Measurements from ENCODE around the gene OSTF1.

OSTF1 gene

DNA sequence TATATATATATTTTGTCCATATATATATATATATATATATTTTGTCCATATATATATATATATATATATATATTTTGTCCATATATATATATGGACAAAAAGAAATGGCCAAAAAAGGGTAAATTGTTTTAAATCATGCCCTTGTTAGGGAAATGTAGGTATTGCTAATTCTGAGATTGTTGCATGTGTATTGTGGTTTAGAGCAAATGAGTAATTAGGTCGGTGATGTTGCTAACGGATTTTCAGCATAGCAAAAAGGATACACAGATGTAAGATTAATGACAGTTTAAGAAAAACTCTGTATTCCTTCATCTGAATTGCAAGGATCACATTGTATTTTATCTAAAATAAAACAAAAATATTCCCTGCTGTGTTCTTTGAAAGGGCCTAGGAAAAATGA, 40.2 kb downstream of the OSTF1 start:
- no peak for DNase-seq

DNA sequence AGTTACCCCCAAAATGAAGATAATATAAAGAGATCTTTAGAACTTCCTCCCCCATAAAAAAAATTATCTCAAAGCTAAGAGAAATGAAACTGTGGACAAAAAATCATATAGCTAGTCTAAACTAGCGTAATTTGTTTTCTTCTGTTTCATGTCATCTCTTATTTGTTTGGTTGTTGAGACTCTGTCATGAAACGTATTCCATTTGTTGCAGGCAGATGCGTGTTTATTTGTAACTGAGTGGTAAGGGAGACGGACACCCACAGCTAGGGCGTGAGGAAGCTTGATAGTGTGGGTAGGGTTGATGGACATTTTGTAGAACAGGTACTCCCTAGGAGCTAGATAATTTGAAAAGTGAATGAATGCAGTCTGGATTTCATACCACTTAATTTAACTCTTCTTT, 41.9 kb downstream of the OSTF1 start:
- DNase-seq: no peak

GRCh38 chr9:75130621-75131230, 42.4 kb downstream of the OSTF1 start:
- no peak for DNase-seq

DNA sequence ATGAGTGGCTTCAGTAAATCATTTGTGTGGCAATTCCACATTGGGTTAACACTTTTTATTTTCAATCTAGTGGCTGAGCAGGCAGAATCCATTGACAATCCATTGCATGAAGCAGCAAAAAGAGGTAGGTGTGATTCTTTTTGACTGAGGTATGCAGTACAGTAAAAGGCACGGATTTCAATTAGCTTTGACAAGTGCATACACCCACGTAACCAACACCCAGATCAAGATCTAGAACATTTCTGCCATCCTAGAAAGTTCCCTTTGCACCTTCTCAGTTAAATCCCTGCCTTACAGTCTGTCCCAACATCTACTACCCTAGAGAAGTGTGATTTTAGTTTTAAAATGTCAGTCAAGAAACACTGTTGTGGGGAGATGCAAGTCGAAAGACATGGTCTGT, 43.4 kb downstream of the OSTF1 start:
- no peak for DNase-seq

DNA sequence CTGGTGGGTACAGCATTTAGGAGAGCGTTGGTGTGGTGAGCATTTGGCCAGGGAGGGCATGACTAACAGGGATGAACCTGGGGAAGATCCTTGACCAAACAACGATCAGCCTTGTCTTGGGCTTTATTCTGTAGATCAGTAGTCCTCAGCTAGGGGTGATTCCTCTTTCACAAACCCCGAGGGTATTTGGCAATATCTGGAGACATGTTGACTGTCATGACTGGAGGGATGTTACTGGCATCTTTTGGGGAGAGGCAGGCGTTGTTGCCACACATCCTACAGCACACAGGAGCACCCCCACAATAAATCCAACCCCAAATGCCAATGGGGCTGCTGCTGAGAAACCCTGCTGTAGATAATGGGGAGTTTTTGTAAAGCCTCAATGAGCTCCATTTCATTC, 43.9 kb downstream of the OSTF1 start:
- DNase-seq: no peak

GRCh38 chr9:75133396-75133795, 45.1 kb downstream of the OSTF1 start:
- no peak for DNase-seq

- DNase-seq: no peak
Measured at GRCh38 chr9:75134495-75134894, 46.2 kb downstream of the OSTF1 start.

DNA sequence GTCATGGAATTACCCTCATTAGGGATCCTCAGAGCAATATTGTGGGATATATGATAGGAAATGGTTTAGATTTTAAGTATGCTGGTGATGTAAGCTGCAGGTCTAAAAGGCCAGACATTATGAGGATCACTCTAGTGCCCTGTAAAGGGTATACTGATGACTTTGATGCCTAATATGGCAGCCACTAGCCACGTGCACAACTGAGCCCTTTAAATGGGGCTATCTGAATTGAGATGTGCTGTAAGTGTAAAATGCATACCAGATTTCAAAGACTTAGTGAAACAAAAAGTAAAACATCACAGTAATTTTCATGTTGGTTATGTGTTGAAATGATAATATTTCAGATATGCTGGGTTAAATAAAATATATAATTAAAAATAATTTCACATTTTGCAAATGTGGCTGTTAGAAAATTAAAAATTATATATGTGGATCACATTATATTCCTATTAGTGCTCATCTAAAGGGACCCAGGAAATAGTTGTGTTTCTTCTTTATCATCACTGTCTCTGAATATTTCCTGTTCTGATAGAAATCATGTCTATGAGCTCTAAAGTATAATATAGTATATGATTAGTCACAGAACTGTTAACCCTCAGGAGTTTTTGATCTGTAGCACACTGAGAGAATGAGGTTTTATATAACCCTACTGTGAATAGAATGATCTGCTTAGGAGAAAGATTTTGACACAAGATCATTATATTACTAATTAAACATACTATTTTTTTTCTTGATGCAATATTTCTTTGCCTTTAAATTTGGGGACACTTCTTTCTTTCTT, 50.1 kb downstream of the OSTF1 start:
- no peak for DNase-seq

DNA sequence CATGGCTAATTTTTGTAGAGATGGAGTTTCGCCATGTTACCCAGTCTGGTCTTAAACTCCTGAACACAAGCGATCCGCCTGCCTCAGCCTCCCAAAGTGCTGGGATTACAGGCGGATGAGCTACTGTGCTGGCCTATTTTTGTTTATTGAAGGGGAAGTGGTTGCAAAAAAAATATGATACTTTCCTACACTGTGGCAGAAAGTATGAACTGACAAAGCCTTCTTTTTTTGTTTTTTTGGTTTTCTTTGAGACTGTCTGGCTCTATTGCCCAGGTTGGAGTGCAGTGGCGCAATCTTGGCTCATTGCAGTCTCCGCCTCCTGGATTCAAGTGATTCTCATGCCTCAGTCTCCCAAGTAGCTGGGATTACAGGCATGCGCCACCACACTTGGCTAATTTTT, 50.9 kb downstream of the OSTF1 start:
- no peak for DNase-seq

- no peak for DNase-seq
Measured at GRCh38 chr9:75140261-75140660, 51.9 kb downstream of the OSTF1 start.

DNA sequence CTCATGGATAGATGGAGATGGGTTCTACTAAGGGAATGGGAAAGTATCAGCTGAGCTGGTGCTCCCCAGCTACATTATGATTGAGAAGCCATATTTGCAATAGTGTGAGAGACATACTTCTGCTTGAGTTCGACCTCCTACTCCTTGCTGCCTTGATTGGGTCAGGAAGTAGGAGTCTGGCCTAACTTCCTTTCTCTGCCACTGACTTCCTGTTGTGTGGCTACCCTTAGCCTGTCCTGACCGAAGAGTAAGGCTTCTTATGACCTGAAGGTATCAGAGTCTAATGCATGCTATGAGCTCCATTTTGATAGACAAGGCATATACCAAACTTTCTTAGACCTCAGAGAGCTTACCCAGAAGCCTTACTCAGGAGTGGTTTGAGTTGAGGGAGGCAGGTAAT, 53.9 kb downstream of the OSTF1 start:
- no peak for DNase-seq

DNA sequence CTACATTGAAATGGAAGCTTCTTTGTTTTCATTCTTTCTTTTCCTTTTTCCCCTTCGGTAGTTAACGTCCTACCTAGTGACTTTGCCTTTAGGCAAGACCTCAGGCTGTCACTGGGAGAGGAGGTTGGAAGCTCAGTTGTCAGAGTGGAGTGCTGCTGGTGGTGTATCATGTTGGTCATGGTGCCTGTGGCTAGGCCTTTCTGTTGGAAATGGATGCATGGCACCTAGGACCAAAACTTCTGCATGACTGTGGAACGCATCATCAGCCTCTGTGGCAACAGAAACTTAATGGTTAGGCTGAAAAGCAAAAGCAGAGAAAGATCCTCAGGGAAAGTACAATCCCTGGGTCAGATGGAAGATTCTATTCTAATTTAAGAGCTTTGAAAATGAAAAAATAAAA, 57.9 kb downstream of the OSTF1 start:
- DNase-seq: no peak

DNA sequence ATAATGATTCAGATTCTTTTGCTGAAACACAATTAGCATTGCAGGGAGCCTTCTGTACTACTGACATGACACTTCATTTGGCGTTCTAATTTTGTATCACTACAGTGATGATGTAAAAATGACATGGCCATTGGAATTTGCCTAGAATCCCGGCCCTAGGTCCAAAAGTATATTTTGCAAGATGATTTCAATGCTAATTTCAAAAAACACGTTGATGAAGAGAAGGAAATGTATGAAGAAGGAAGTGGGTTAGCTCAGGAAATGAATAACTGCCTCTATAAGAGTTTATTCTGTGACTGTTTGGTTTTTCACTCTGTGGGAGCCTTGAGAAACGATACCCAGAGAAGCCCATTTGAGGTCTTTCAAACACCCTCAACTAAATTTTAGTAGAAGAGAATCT, 59.3 kb downstream of the OSTF1 start:
- no peak for DNase-seq

DNA sequence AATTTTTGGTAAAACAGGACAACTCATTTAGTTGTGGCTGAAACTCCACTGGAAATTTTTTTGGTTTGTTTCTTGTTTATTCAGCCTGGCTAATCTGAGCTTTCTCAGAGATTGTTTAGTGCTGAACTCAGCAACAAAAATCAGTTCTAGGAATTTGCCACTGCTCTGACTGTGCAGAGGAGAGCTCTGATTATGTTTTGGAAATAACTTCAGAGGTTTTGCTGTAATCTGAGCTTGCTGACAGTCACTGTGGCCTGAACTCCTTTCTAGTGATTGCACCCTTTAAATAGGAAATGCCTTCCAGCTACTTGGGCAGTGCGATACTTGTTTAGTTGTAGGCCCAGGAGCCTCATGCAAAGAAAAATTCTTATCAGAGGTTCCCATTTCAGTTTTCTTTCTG, 60.2 kb downstream of the OSTF1 start:
- no peak for DNase-seq

DNA sequence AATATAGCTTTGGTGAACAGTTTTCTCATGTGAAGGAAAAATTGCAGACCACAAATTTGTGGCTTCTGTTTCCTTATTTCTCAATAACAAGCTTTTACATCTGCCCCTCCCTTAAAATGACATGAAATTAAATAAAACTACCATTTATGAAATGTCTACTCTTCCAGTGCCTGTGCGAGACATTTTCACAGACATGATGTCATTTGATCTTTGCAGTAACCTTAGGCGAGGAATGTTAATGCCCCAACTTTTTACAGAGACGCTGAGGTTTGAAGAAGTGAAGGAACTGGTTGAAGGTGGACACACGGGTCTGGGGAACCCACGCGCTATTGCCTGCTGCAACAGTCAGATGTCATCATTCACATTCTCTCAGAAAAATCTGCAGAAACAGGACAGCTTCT, 61.5 kb downstream of the OSTF1 start:
- DNase-seq: no peak

DNA sequence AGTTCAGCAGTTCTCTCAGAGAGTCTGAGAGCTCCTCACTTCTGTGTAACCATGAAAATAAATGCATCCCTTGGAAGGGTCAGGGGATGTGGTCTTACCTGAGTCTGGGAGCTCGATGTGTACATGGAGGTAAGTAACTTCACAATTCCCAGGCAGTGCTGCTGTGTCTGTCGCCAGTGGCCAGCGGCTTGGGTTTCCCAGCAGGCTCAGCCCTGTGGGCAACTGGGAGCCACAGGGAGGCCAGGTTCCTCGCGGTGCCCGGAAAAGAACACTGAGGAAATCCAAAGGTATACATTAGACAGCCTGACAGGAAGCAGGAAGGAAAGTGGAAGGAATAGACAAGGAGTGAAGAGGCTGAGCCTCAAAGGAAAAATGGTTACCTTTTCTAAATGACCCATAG, 62.2 kb downstream of the OSTF1 start:
- no peak for DNase-seq

DNA sequence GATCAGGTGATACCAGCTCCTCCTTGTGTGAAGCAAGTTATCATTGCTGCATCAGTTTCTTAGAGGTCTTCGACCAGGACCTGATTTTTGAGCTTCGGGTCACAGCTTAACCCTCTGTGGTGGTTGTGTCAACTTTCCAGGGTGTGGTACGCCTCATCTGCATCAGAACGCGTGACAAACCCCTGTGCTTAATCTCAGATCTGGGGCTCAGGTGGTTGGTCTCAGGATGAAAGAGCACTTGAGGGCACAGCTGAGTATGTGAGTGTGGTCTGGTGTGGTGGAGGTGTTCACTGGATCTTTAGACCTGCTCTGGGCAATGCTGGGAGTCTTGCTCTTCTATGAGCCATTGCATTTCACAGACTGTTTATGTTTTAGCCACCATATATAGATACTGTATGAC, 64.1 kb downstream of the OSTF1 start:
- no peak for DNase-seq

DNA sequence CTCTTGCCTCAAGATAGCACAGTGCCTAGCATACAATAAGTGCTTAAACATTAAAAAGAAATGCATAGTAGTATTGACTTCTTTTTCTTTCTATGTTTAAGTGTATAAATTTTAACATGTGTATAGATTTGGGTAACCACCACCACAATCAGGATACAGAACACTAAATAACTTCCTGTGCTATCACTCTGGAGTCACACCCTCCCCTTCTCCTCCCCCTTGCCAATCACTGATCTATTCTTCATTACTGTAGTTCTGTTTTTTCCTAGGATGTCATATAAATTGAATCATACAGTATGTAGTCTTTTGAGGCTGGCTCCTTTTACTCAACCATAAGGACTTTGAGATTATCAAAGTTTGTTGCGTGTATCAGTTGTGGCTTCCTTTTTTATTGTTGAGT, 68.5 kb downstream of the OSTF1 start:
- no peak for DNase-seq

- no peak for DNase-seq
Measured at GRCh38 chr9:75161116-75161857, 73.0 kb downstream of the OSTF1 start.

GRCh38 chr9:75163764-75164163, 75.5 kb downstream of the OSTF1 start:
- DNase-seq: no peak

GRCh38 chr9:75164573-75164972, 76.3 kb downstream of the OSTF1 start:
- no peak for DNase-seq

- DNase-seq: no peak
Measured at GRCh38 chr9:75167281-75167680, 79.0 kb downstream of the OSTF1 start.

- DNase-seq: no peak
Measured at GRCh38 chr9:75168270-75169178, 80.2 kb downstream of the OSTF1 start.
